ENCODE data around the gene IFRD2. TPM values are rescaled to one million over a fixed set of nuclear protein-coding genes. Genes with fewer than 3 reads are reported as not detected.

IFRD2 gene
- total and polyA plus RNA-seq, 2 of the 13 experiments (the other 11 are each of a cell fraction or from before 2014, with no cell fraction given): 32.8 to 96.1 TPM

GRCh38 chr3:50272911-50273688 is 19.1 kb downstream of the IFRD2 start (continued):
- TF ChIP-seq HMGXB4 (CRISPR knock-in tag; IDR thresholded peaks at IDR 0.05; ENCODE audit: borderline replicate concordance in 1 of 2, low read depth in 1 of 2) (peak; percentile 66 to 76; a peak in 3 of 4 replicates), CBX2 (IDR thresholded peaks at IDR 0.05; ENCODE audit: low read depth, low read length) (no peak), CBX2 (CRISPR knock-in tag; IDR thresholded peaks at IDR 0.05; ENCODE audit: low read depth) (no peak), ZNF619 (CRISPR knock-in tag; IDR thresholded peaks at IDR 0.05) (no peak), SMARCC2 (IDR thresholded peaks at IDR 0.05) (no peak), PITX1 (CRISPR knock-in tag; IDR thresholded peaks at IDR 0.05) (no peak), ZC3H13 (CRISPR knock-in tag; IDR thresholded peaks at IDR 0.05) (no peak), ZNF333 (CRISPR knock-in tag; IDR thresholded peaks at IDR 0.05; ENCODE audit: borderline replicate concordance) (no peak), ZNF674 (CRISPR knock-in tag; IDR thresholded peaks at IDR 0.05; ENCODE audit: low read depth) (no peak), RXRB (CRISPR knock-in tag; IDR thresholded peaks at IDR 0.05; ENCODE audit: borderline replicate concordance) (peak; percentile 68; the same call in 1 of the 2 replicates), FOXA1 (IDR thresholded peaks at IDR 0.05) (no peak), FOXA1 (CRISPR knock-in tag; IDR thresholded peaks at IDR 0.05) (peak; percentile 35; the same call in 1 of the 2 replicates), ATF5 (CRISPR knock-in tag; IDR thresholded peaks at IDR 0.05; ENCODE audit: low read depth) (no peak), ZNF367 (CRISPR knock-in tag; IDR thresholded peaks at IDR 0.05; ENCODE audit: borderline replicate concordance) (no peak), MYNN (CRISPR knock-in tag; IDR thresholded peaks at IDR 0.05; ENCODE audit: low read depth) (no peak), NR0B2 (CRISPR knock-in tag; IDR thresholded peaks at IDR 0.05) (peak; percentile 43; the same call in 1 of the 2 replicates), SRF (IDR thresholded peaks at IDR 0.05; ENCODE audit: low read depth, low read length) (no peak), ZNF616 (CRISPR knock-in tag; IDR thresholded peaks at IDR 0.05; ENCODE audit: low read depth) (no peak), CSRNP2 (CRISPR knock-in tag; conservative IDR thresholded peaks at IDR 0.05; ENCODE audit: low read depth) (no peak)
- TF ChIP-seq, protein P1, sequence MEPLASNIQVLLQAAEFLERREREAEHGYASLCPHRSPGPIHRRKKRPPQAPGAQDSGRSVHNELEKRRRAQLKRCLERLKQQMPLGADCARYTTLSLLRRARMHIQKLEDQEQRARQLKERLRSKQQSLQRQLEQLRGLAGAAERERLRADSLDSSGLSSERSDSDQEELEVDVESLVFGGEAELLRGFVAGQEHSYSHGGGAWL (CRISPR knock-in tag; IDR thresholded peaks at IDR 0.05): no peak
- TF ChIP-seq, protein P2, sequence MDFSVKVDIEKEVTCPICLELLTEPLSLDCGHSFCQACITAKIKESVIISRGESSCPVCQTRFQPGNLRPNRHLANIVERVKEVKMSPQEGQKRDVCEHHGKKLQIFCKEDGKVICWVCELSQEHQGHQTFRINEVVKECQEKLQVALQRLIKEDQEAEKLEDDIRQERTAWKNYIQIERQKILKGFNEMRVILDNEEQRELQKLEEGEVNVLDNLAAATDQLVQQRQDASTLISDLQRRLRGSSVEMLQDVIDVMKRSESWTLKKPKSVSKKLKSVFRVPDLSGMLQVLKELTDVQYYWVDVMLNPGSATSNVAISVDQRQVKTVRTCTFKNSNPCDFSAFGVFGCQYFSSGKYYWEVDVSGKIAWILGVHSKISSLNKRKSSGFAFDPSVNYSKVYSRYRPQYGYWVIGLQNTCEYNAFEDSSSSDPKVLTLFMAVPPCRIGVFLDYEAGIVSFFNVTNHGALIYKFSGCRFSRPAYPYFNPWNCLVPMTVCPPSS (IDR thresholded peaks at IDR 0.05): no peak
- TF ChIP-seq, protein P3, sequence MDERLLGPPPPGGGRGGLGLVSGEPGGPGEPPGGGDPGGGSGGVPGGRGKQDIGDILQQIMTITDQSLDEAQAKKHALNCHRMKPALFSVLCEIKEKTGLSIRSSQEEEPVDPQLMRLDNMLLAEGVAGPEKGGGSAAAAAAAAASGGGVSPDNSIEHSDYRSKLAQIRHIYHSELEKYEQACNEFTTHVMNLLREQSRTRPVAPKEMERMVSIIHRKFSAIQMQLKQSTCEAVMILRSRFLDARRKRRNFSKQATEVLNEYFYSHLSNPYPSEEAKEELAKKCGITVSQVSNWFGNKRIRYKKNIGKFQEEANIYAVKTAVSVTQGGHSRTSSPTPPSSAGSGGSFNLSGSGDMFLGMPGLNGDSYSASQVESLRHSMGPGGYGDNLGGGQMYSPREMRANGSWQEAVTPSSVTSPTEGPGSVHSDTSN (CRISPR knock-in tag; IDR thresholded peaks at IDR 0.05): no peak

All from HepG2 (cell line).